OCI-LY7 (cell line): ENCODE results near the gene KAT6B.

Source experiments
- CTCF ChIP-seq: fragments of 200-600 bp; sonication (generic); conservative IDR thresholded peaks from 2 replicates; pipeline ENCODE4 v1.5.1; 2014; ENCODE audit warnings: mild to moderate bottlenecking, antibody characterized with exemption, low read length, moderate library complexity, mixed read lengths
- EZH2phosphoT487 ChIP-seq: fragments of 200-600 bp; sonication (generic); IDR thresholded peaks from 2 replicates; pipeline ENCODE4 v1.6.1; 2018; ENCODE audit warnings: low read depth, borderline replicate concordance, mild to moderate bottlenecking, mixed run types, antibody characterized with exemption, low read length, moderate library complexity, mixed read lengths

GRCh38 chr10:75000748-75001321, 174.4 kb downstream of the KAT6B start:
- TF ChIP-seq CTCF = no peak
- no peak for TF ChIP-seq EZH2phosphoT487
